Stimulated activated naive B cell treated with anti-CD40 and anti-IgM and Interleukin-4, amounts not matched to agents 10 μg/mL and 1 μg/mL and 100 μg/mL, for 72 hours (primary cell): ENCODE data around the gene EDARADD.
A peak's percentile ranks its signal among the peaks of the same experiment; 100 is the strongest.

Experiments
- ATAC-seq, 2 donors: fragments of 150-1000 bp; cut with Tn5 transposase; replicated peaks; 2 replicates each; pipeline ENCODE4 v1.10.0; 2021; ENCODE audit warnings: moderate library complexity in 1 of 2
- DNase-seq: peaks from one replicate; pipeline ENCODE4 v3.0.0; 2021
- H3K27ac Mint-ChIP-seq: one replicate; pipeline ENCODE4 v1.8.0; 2022; ENCODE audit warnings: mild to moderate bottlenecking, mixed read lengths
- H3K27me3 Mint-ChIP-seq, 2 donors: one replicate each; pipeline ENCODE4 v1.8.0; 2022; ENCODE audit warnings: mixed read lengths in 2 of 2
- H3K36me3 Mint-ChIP-seq, 2 donors: one replicate each; pipeline ENCODE4 v1.8.0; 2022; ENCODE audit warnings: mixed read lengths in 2 of 2, mild to moderate bottlenecking in 1 of 2
- H3K4me1 Mint-ChIP-seq, 2 donors: one replicate each; pipeline ENCODE4 v1.8.0; 2022; ENCODE audit warnings: mixed read lengths in 2 of 2, mild to moderate bottlenecking in 1 of 2
- H3K4me3 Mint-ChIP-seq, 2 donors: one replicate each; pipeline ENCODE4 v1.8.0; 2022; ENCODE audit warnings: mild to moderate bottlenecking in 2 of 2, mixed read lengths in 2 of 2, moderate library complexity in 1 of 2
- H3K9me3 Mint-ChIP-seq, 2 donors: one replicate each; pipeline ENCODE4 v1.8.0; 2022; ENCODE audit warnings: mixed read lengths in 2 of 2, mild to moderate bottlenecking in 1 of 2

EDARADD gene

GRCh38 chr1:236514703-236515442 is 120.8 kb downstream of the EDARADD start:
- Mint-ChIP-seq H3K9me3 (no peaks in the 10 kb centered on the region), H3K27me3 (peaks cover 0 to 6% of the 10 kb centered on the region in 2 donors), H3K4me1 (no peaks in the 10 kb centered on the region), H3K4me3 (no peak overlapping the region), H3K27ac (no peak overlapping the region), H3K36me3 (no peaks in the 10 kb centered on the region)
- DNase-seq = no peak
- no peak for ATAC-seq

- Mint-ChIP-seq H3K27me3 (peaks cover 0 to 3% of the 10 kb centered on the region in 2 donors), H3K27ac (no peak overlapping the region), H3K9me3 (no peaks in the 10 kb centered on the region), H3K36me3 (no peaks in the 10 kb centered on the region), H3K4me1 (no peaks in the 10 kb centered on the region), H3K4me3 (no peak overlapping the region)
- ATAC-seq = no peak
- no peak for DNase-seq
These were observed 121.4 kb downstream of the EDARADD start for GRCh38 chr1:236515443-236515958.

- Mint-ChIP-seq H3K27ac (no peak overlapping the region), H3K27me3 (no peaks in the 10 kb centered on the region), H3K9me3 (no peaks in the 10 kb centered on the region), H3K36me3 (no peaks in the 10 kb centered on the region), H3K4me3 (no peak overlapping the region), H3K4me1 (no peaks in the 10 kb centered on the region)
- no peak for ATAC-seq
- no peak for DNase-seq
These were observed 123.0 kb downstream of the EDARADD start for GRCh38 chr1:236516929-236517704.

- Mint-ChIP-seq H3K4me1 (peaks cover 0 to 5% of the 10 kb centered on the region in 2 donors), H3K27ac (no peak overlapping the region), H3K4me3 (no peak overlapping the region), H3K9me3 (no peaks in the 10 kb centered on the region), H3K27me3 (no peaks in the 10 kb centered on the region), H3K36me3 (no peaks in the 10 kb centered on the region)
- no peak for ATAC-seq
- no peak for DNase-seq
These were observed 124.2 kb downstream of the EDARADD start for GRCh38 chr1:236518322-236518721.

GRCh38 chr1:236520445-236521005 is 126.4 kb downstream of the EDARADD start:
- Mint-ChIP-seq H3K27me3 (no peaks in the 10 kb centered on the region), H3K4me3 (no peak overlapping the region), H3K9me3 (no peaks in the 10 kb centered on the region), H3K4me1 (peaks cover 3 to 12% of the 10 kb centered on the region in 2 donors), H3K27ac (no peak overlapping the region), H3K36me3 (peaks cover 2 to 5% of the 10 kb centered on the region in 2 donors)
- ATAC-seq = no peak
- DNase-seq = no peak

GRCh38 chr1:236522937-236523703 is 129.0 kb downstream of the EDARADD start:
- peak overlapping the region; percentile 99 for H3K27ac Mint-ChIP-seq
- peak overlapping the region; percentile 99 for H3K4me3 Mint-ChIP-seq
- peaks cover 3 to 12% of the 10 kb centered on the region in 2 donors for H3K4me1 Mint-ChIP-seq
- H3K9me3 Mint-ChIP-seq = no peaks in the 10 kb centered on the region
- no peak for DNase-seq
- no peaks in the 10 kb centered on the region for H3K27me3 Mint-ChIP-seq
- no peak for ATAC-seq
- H3K36me3 Mint-ChIP-seq = peaks cover 10 to 19% of the 10 kb centered on the region in 2 donors

- DNase-seq (peak; percentile 84), ATAC-seq (peak; percentile 74 to 77)
- Mint-ChIP-seq H3K36me3 (peaks cover 10 to 19% of the 10 kb centered on the region in 2 donors), H3K4me3 (peak within 1 kb of the TSS; percentile 99), H3K4me1 (peaks cover 3 to 12% of the 10 kb centered on the region in 2 donors), H3K9me3 (no peaks in the 10 kb centered on the region), H3K27ac (peak within 1 kb of the TSS; percentile 99), H3K27me3 (no peaks in the 10 kb centered on the region)
These were observed 129.6 kb downstream of the EDARADD start, which contains the start of gene LGALS8 for GRCh38 chr1:236523704-236524141. TSS of gene LGALS8 (plus strand) at chr1:236523982. CDS start at chr1:236526071, 2,089 bp downstream.

GRCh38 chr1:236524142-236524894 is 130.2 kb downstream of the EDARADD start:
- peak; percentile 78 for DNase-seq
- H3K36me3 Mint-ChIP-seq = peaks cover 13 to 23% of the 10 kb centered on the region in 2 donors
- H3K27me3 Mint-ChIP-seq = no peaks in the 10 kb centered on the region
- peak overlapping the region; percentile 99 for H3K4me3 Mint-ChIP-seq
- H3K9me3 Mint-ChIP-seq = no peaks in the 10 kb centered on the region
- ATAC-seq = peak; percentile 91 to 92
- H3K4me1 Mint-ChIP-seq = peaks cover 3 to 16% of the 10 kb centered on the region in 2 donors
- H3K27ac Mint-ChIP-seq = peak overlapping the region; percentile 99

GRCh38 chr1:236524895-236525184 is 130.8 kb downstream of the EDARADD start:
- Mint-ChIP-seq H3K9me3 (no peaks in the 10 kb centered on the region), H3K4me3 (peak overlapping the region; percentile 99), H3K27me3 (no peaks in the 10 kb centered on the region), H3K36me3 (peaks cover 13 to 23% of the 10 kb centered on the region in 2 donors), H3K27ac (peak overlapping the region; percentile 99), H3K4me1 (peaks cover 3 to 16% of the 10 kb centered on the region in 2 donors)
- ATAC-seq (no peak), DNase-seq (no peak)

- Mint-ChIP-seq H3K4me1 (peaks cover 11 to 28% of the 10 kb centered on the region in 2 donors), H3K4me3 (no peak overlapping the region), H3K27me3 (no peaks in the 10 kb centered on the region), H3K36me3 (peaks cover 20 to 33% of the 10 kb centered on the region in 2 donors), H3K27ac (no peak overlapping the region), H3K9me3 (no peaks in the 10 kb centered on the region)
- no peak for DNase-seq
- no peak for ATAC-seq
These were observed 132.0 kb downstream of the EDARADD start for GRCh38 chr1:236526079-236526478.

- H3K4me3 Mint-ChIP-seq = no peak overlapping the region
- H3K27me3 Mint-ChIP-seq = no peaks in the 10 kb centered on the region
- DNase-seq = no peak
- H3K36me3 Mint-ChIP-seq = peaks cover 32 to 48% of the 10 kb centered on the region in 2 donors
- H3K9me3 Mint-ChIP-seq = no peaks in the 10 kb centered on the region
- no peak overlapping the region for H3K27ac Mint-ChIP-seq
- peaks cover 17 to 27% of the 10 kb centered on the region in 2 donors for H3K4me1 Mint-ChIP-seq
- no peak for ATAC-seq
These were observed 136.2 kb downstream of the EDARADD start for GRCh38 chr1:236530286-236530685.

- H3K4me3 Mint-ChIP-seq = peak overlapping the region; percentile 36 to 57
These were observed 136.9 kb downstream of the EDARADD start for GRCh38 chr1:236530959-236531358.

GRCh38 chr1:236532850-236533249 is 138.8 kb downstream of the EDARADD start:
- ATAC-seq = no peak
- Mint-ChIP-seq H3K9me3 (no peaks in the 10 kb centered on the region), H3K4me3 (no peak overlapping the region), H3K27me3 (no peaks in the 10 kb centered on the region), H3K27ac (no peak overlapping the region), H3K4me1 (peaks cover 19 to 40% of the 10 kb centered on the region in 2 donors), H3K36me3 (peaks cover 35 to 49% of the 10 kb centered on the region in 2 donors)
- DNase-seq = no peak

More at GRCh38 chr1:236530959-236531358, 136.9 kb downstream of the EDARADD start:
- H3K9me3 Mint-ChIP-seq = no peaks in the 10 kb centered on the region
- peaks cover 17 to 32% of the 10 kb centered on the region in 2 donors for H3K4me1 Mint-ChIP-seq
- ATAC-seq = peak; percentile 74 to 95
- DNase-seq = no peak
- no peaks in the 10 kb centered on the region for H3K27me3 Mint-ChIP-seq
- H3K36me3 Mint-ChIP-seq = peaks cover 34 to 50% of the 10 kb centered on the region in 2 donors
- H3K27ac Mint-ChIP-seq = no peak overlapping the region
